Chondrocyte (in vitro differentiated cells): ENCODE results near the gene C1QB. TPM values are rescaled to one million over a fixed set of nuclear protein-coding genes. Genes with fewer than 3 reads are reported as not detected.
"Not testable (repeated sequence)": the region's sequence is repeated elsewhere in the genome, so short reads cannot be mapped to it uniquely, and the experiment has no call there.

Experiments
- DNase-seq: peaks from one replicate; pipeline ENCODE4 v3.0.0; 2021; ENCODE audit warnings: mixed read lengths, low spot score
- H3K27ac Mint-ChIP-seq: one replicate; pipeline ENCODE4 v1.8.0; 2021; ENCODE audit warnings: mild to moderate bottlenecking, moderate library complexity, mixed read lengths; ENCODE audit not compliant: unreplicated experiment
- H3K27me3 Mint-ChIP-seq: 2 replicates; pipeline ENCODE4 v1.8.0; 2021; ENCODE audit warnings: low read depth, mixed read lengths
- H3K36me3 Mint-ChIP-seq: 2 replicates; pipeline ENCODE4 v1.8.0; 2021; ENCODE audit warnings: low read depth, mixed read lengths
- H3K4me1 Mint-ChIP-seq: 2 replicates; pipeline ENCODE4 v1.8.0; 2021; ENCODE audit warnings: low read depth, mild to moderate bottlenecking, mixed read lengths
- H3K4me3 Mint-ChIP-seq: one replicate; pipeline ENCODE4 v1.8.0; 2021; ENCODE audit warnings: mild to moderate bottlenecking, moderate library complexity, mixed read lengths; ENCODE audit not compliant: unreplicated experiment
- H3K9me3 Mint-ChIP-seq: 2 replicates; pipeline ENCODE4 v1.8.0; 2021; ENCODE audit warnings: low read depth, mixed read lengths
- total RNA-seq: library from RNA; stranded (reverse); gene quantifications from 3 replicates; pipeline ENCODE4 v1.2.1, GENCODE V29; 2021
- TF ChIP-seq, protein P1 (sequence below): fragments of 200-600 bp; sonication (generic); IDR thresholded peaks from 2 replicates; pipeline ENCODE4 v1.5.0; 2021; ENCODE audit warnings: antibody characterized with exemption, mild to moderate bottlenecking, moderate library complexity

C1QB gene
- total RNA-seq, 1 donor from 2014 or later = not detected

DNA sequence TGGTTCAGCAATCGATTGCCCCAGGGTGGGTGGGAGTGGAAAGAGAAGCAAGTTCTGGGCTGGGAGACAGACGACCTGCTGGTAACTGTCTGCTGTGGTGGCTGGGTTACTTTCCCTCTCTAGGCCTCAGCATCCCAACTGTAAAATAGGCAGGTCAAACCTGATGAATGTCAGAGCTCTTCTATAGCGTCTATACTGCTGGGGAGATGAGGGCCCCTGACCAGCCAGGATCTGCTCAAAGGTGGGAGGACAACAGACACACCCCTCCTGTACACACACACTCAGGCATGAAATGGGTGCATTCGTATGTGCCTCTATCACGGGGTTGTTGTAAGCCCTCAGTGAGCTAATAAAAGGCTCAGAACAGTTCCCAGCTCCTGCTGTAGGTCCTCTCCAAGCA lies 44.9 kb downstream of the C1QB start:
- H3K27ac Mint-ChIP-seq = no peak overlapping the region
- no peaks in the 10 kb centered on the region for H3K4me1 Mint-ChIP-seq
- no peak for DNase-seq

DNA sequence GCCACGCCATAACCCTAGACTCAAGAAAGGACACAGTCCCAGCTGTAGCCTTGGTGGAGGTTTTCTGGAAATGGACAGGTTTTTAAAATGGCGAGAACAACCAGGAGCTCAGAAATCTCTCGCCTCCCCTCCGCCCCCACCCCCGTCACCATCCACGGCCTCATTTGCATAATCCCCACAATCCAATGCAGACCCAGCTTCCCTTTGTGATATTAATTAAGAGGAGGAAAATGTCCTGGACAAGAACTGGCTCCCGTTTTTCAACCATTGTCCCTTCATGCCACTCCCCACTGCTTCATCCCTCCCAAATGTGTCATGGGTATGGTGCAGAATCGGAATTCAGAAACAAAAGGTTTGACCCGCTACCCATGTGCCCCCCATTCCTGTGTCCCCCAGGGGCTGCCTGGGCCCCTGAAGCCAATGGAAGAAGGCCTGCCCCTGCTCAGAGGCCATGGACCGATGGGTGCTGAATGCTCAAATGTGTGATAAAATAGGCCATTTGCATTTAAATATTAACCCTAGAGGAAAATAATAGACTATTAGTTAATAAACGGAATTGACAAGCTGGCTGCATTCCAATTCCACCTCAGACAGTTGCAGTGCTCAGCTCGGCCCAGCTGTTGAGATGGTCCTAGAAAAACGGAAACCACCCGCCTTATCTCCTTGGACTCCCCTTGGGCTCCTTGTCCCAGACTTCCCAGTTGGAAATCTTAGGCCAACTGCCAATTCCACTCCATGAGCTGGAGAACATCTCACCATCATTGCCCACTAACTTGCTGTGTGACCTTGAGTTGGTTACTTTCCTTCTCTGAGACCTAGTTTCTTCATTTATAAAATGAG lies 46.9 kb downstream of the C1QB start:
- DNase-seq = no peak
- Mint-ChIP-seq H3K4me1 (no peaks in the 10 kb centered on the region), H3K9me3 (no peaks in the 10 kb centered on the region), H3K4me3 (no peak overlapping the region), H3K27ac (no peak overlapping the region), H3K36me3 (no peaks in the 10 kb centered on the region), H3K27me3 (peaks cover 2% of the 10 kb centered on the region)
- TF ChIP-seq, protein P1, sequence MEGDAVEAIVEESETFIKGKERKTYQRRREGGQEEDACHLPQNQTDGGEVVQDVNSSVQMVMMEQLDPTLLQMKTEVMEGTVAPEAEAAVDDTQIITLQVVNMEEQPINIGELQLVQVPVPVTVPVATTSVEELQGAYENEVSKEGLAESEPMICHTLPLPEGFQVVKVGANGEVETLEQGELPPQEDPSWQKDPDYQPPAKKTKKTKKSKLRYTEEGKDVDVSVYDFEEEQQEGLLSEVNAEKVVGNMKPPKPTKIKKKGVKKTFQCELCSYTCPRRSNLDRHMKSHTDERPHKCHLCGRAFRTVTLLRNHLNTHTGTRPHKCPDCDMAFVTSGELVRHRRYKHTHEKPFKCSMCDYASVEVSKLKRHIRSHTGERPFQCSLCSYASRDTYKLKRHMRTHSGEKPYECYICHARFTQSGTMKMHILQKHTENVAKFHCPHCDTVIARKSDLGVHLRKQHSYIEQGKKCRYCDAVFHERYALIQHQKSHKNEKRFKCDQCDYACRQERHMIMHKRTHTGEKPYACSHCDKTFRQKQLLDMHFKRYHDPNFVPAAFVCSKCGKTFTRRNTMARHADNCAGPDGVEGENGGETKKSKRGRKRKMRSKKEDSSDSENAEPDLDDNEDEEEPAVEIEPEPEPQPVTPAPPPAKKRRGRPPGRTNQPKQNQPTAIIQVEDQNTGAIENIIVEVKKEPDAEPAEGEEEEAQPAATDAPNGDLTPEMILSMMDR = no peak

More for the DNA sequence above, 44.9 kb downstream of the C1QB start:
- no peak overlapping the region for H3K4me3 Mint-ChIP-seq
- H3K9me3 Mint-ChIP-seq = no peaks in the 10 kb centered on the region
- no peaks in the 10 kb centered on the region for H3K36me3 Mint-ChIP-seq
- TF ChIP-seq, protein P1 = no peak
- H3K27me3 Mint-ChIP-seq = peaks cover 2% of the 10 kb centered on the region

DNA sequence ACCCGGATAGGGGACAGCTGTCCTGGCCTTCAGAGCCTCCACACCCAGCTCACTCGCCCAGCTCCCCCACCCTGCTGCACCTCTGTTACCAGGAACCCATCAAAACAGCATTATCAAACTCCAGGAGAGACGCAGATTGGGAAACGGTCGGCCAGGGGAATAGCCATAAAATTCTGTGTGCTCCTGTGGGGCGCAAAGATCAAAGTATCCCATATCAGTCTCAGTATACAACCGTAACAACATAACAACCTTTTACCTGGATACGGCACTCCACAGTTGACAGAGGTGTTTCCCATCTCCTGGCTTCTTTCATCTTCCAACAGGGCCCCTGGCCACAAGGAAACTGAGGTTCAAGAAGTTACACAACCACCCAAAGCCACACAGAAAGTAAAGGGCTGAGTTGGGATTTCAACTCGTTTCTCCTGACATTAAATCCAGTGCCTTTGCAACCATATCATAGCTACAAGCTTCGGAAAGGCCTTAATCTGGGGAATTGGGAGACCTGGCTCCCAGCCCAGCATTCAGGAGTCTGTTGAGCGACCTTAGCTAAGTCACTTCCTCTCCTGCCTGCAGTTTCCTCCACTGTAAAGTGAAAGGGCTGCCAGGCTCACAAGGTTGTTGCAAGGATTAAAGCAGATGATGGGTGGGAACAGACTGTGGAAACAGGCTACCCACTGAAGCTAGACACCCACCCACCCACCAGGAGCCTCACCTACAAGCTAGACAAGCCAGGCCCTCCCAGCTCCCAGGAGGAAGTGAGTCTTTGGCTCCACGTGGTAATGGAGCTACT lies 49.5 kb downstream of the C1QB start:
- no peaks in the 10 kb centered on the region for H3K9me3 Mint-ChIP-seq
- no peak overlapping the region for H3K4me3 Mint-ChIP-seq
- no peaks in the 10 kb centered on the region for H3K36me3 Mint-ChIP-seq
- TF ChIP-seq, protein P1 = no peak
- no peak overlapping the region for H3K27ac Mint-ChIP-seq
- H3K27me3 Mint-ChIP-seq = no peaks in the 10 kb centered on the region
- DNase-seq = no peak
- no peaks in the 10 kb centered on the region for H3K4me1 Mint-ChIP-seq

DNA sequence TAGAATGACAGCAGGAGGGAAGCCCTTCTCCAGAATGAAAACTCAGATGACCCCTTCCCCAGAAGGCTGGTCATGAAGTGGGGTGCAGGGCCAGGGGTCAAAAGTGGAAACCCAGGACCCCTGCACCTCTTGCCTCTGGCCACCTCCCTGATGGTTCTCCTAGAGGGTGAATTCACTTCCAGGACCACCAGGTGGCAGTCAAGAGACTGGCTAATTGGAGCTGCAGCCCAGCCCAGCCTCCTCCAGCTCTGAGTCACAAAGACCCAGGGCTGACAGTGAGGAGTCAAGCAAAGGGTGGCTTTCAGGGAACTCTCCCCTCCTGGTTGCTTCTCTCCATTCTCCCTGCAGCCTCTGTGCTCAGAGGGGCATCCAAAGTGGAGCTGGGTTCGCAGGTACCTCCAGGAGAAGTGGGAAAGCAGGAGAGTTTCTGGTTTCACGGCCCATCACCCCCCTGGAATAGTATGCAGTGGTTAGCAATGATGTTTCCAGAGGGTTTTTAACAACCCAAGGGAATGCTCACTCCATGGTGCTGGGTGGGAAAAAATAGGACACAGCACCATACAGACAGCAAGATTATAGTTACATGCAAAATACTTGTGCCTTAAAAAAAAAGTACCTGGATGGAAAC lies 51.5 kb downstream of the C1QB start:
- Mint-ChIP-seq H3K27ac (no peak overlapping the region), H3K36me3 (no peaks in the 10 kb centered on the region), H3K9me3 (no peaks in the 10 kb centered on the region), H3K4me3 (no peak overlapping the region), H3K27me3 (no peaks in the 10 kb centered on the region), H3K4me1 (peaks cover under 1% of the 10 kb centered on the region)
- TF ChIP-seq, protein P1 = peak; percentile 89
- DNase-seq = no peak

DNA sequence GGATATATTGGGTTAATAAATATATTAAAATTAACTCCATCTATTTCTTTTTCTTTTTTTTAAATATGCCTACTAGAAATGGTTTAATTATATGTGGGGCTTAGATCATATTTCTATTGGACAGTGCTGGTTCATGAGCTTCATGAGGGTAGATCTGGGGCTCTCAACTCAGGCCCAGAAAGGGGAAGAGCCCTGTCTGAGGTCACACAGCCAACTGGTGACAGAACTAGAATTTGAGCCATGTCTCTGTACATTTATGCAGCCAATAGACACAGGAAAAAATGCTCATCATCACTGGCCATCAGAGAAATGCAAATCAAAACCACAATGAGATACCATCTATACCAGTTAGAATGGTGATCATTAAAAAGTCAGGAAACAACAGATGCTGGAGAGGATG lies 52.5 kb downstream of the C1QB start:
- no peak for DNase-seq
- TF ChIP-seq, protein P1 = no peak
- no peaks in the 10 kb centered on the region for H3K27me3 Mint-ChIP-seq
- no peak overlapping the region for H3K27ac Mint-ChIP-seq
- no peak overlapping the region for H3K4me3 Mint-ChIP-seq
- H3K4me1 Mint-ChIP-seq = peaks cover 4% of the 10 kb centered on the region
- H3K9me3 Mint-ChIP-seq = no peaks in the 10 kb centered on the region
- H3K36me3 Mint-ChIP-seq = no peaks in the 10 kb centered on the region

DNA sequence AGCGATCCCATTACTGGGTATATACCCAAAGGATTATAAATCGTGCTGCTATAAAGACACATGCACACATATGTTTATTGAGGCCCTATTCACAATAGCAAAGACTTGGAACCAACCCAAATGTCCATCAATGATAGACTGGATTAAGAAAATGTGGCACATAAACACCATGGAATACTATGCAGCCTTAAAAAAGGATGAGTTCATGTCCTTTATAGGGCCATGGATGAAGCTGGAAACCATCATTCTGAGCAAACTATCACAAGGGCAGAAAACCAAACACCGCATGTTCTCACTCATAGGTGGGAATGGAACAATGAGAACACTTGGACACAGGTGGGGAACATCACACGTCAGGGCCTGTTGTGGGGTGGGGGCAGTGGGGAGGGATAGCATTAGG lies 53.1 kb downstream of the C1QB start:
- not testable (repeated sequence) for H3K4me3 Mint-ChIP-seq, H3K36me3 Mint-ChIP-seq, H3K27me3 Mint-ChIP-seq, DNase-seq, H3K9me3 Mint-ChIP-seq, H3K27ac Mint-ChIP-seq, H3K4me1 Mint-ChIP-seq
